Aorta (tissue), 5 donors: ENCODE measurements around the gene TNFRSF1B. TPM values are rescaled to one million over a fixed set of nuclear protein-coding genes. Genes with fewer than 3 reads are reported as not detected.
A peak's percentile ranks its signal among the peaks of the same experiment; 100 is the strongest.

Experiments used
- ATAC-seq: fragments of 200-7000 bp; cut with Tn5 transposase; one replicate; pipeline ENCODE4 v1.9.1; 2022; ENCODE audit warnings: moderate library complexity; ENCODE audit not compliant: low FRiP score
- DNase-seq, 2 donors: peaks; one replicate each; pipeline ENCODE4 v3.0.0-alpha.2; 2020
- H3K27ac ChIP-seq, 2 donors: one replicate each; pipeline ENCODE4 v1.5.1; 2013; ENCODE audit warnings: low read length in 2 of 2, mild to moderate bottlenecking in 2 of 2, moderate library complexity in 2 of 2, control low read depth in 1 of 2, inconsistent platforms in 1 of 2, low read depth in 1 of 2
- H3K27me3 ChIP-seq, 2 donors: one replicate each; pipeline ENCODE4 v1.6.1; 2013; ENCODE audit warnings: control low read depth in 1 of 2, low read length in 1 of 2, mild to moderate bottlenecking in 1 of 2, moderate library complexity in 1 of 2; ENCODE audit not compliant: insufficient read depth in 2 of 2, control insufficient read depth in 1 of 2
- H3K36me3 ChIP-seq, 2 donors: one replicate each; pipeline ENCODE4 v1.6.1; 2013; ENCODE audit warnings: control low read depth in 1 of 2, low read length in 1 of 2, mild to moderate bottlenecking in 1 of 2; ENCODE audit not compliant: insufficient read depth in 2 of 2, control insufficient read depth in 1 of 2
- H3K4me1 ChIP-seq, 2 donors: one replicate each; pipeline ENCODE4 v1.6.1; 2013; ENCODE audit warnings: low read length in 2 of 2, control low read depth in 1 of 2, mild to moderate bottlenecking in 1 of 2, moderate library complexity in 1 of 2; ENCODE audit not compliant: insufficient read depth in 2 of 2, control insufficient read depth in 1 of 2
- H3K4me3 ChIP-seq, 2 donors: one replicate each; pipeline ENCODE4 v1.5.1; 2013; ENCODE audit warnings: low read length in 2 of 2, control low read depth in 1 of 2, mild to moderate bottlenecking in 1 of 2
- H3K9me3 ChIP-seq: one replicate; pipeline ENCODE4 v1.6.1; 2013; ENCODE audit warnings: mild to moderate bottlenecking, low read length; ENCODE audit not compliant: control insufficient read depth
- WGBS, 2 donors: extraction: QIAGEN DNeasy Blood & Tissue Kit; methylation state at CpG; one replicate each; pipeline ENCODE4 v1.1.7; 2013; 5-methylcytosine and 5-hydroxymethylcytosine counted together
- intact Hi-C, 2 donors: fragments of 100-400 bp; cut with DNase I; formaldehyde crosslinking; loops; one replicate each; pipeline versions ENCODE4 v1.14.2 to v1.15.0; 2022
- long read RNA-seq, 2 donors: library from polyadenylated mRNA; unstranded; transcript quantifications; one replicate each; pipeline ENCODE4 v2.0.0, GENCODE V29; 2020 to 2021
- polyA plus RNA-seq, 2 donors: library from polyadenylated mRNA; stranded (reverse); fragments of 200-250 nt; gene quantifications; one replicate each; pipeline ENCODE4 v1.2.3, GENCODE V29; 2013
- total RNA-seq, 2 donors: library from RNA; stranded (reverse); fragmentation: NEBNext Ultra II Directional; extraction: Animal tissue kit (Norgen Biotek cat#: 25700); gene quantifications; one replicate each; pipeline ENCODE4 v1.2.1, GENCODE V29; 2021
- donor health status: healthy with polysubstance abuse.
- donor health status: Bipolar disorder and iron deficiency.
- donor health status: DM: no; HTN: no; CAD: no.
- donor health status: DM: no; HTN: no; CAD: no.
- donor health status: DM: yes; HTN: yes; CAD: no.

The TNFRSF1B gene
- total RNA-seq (10 to 100 TPM; 42.1 to 98.5 TPM), polyA plus RNA-seq (10 to 100 TPM in 1 of 2 donors, 1 to 10 TPM in 1; 5.0 to 12.8 TPM)
- long read RNA-seq, donor 1, transcript TNFRSF1B-201 (10 exons, 3,683 nt) = major isoform, 144 of 251 reads
- long read RNA-seq, donor 1, partial matches to known transcripts = 77 of 251 reads
- long read RNA-seq, donor 1, other reads (novel, unspliced or antisense) = 28 of 251 reads
- long read RNA-seq, donor 2, transcript TNFRSF1B-201 (10 exons, 3,683 nt) = major isoform, 30 of 65 reads
- long read RNA-seq, donor 2, partial matches to known transcripts = 4 of 65 reads
- long read RNA-seq, donor 2, other reads (novel, unspliced or antisense) = 31 of 65 reads

DNA sequence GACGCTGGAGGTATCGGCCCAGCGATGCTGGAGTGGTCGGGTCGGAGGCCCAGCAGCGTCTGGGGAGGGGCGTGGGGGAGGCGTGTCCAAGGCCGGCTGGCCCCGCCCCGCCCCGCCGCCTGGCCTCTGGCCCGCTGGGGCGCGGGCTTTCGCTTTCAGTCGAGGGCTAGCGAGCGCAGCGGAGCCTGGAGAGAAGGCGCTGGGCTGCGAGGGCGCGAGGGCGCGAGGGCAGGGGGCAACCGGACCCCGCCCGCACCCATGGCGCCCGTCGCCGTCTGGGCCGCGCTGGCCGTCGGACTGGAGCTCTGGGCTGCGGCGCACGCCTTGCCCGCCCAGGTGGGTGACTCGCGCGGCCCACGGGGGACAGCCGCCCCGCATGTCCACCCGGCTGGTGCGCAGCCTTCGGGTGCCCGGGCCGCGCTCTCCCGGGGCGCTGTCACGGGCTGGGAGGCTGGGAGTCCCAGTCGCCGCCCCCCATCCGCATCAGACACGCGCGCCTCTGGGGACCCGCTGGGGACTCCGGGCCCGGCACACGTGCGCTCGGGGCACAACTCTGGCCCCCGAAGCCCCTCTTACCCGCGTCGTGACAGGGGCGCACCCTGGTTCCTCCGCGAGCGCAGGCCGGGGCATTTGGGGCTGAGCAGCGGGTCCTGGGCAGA is at the start of gene TNFRSF1B:
Gene TNFRSF1B (plus strand): TSS at position 158 of the 659 bp plus-strand sequence. CDS start 101 bp downstream, at position 259.
- H3K4me1 ChIP-seq = no peaks in the 10 kb centered on the region
- peak within 1 kb of the TSS in 1 of 2 donors; percentile 39 for H3K4me3 ChIP-seq
- DNase-seq (peak; percentile 81 to 89), ATAC-seq (peak; percentile 81)
- no peak within 1 kb of the TSS for H3K27ac ChIP-seq
- H3K9me3 ChIP-seq = no peaks in the 10 kb centered on the region
- no peaks in the 10 kb centered on the region for H3K27me3 ChIP-seq
- no peaks in the 10 kb centered on the region for H3K36me3 ChIP-seq
- intact Hi-C loops = no loop called here
- 2% methylated on average over 59 to 79 of the region's 79 CpGs for WGBS, 2 donors

DNA sequence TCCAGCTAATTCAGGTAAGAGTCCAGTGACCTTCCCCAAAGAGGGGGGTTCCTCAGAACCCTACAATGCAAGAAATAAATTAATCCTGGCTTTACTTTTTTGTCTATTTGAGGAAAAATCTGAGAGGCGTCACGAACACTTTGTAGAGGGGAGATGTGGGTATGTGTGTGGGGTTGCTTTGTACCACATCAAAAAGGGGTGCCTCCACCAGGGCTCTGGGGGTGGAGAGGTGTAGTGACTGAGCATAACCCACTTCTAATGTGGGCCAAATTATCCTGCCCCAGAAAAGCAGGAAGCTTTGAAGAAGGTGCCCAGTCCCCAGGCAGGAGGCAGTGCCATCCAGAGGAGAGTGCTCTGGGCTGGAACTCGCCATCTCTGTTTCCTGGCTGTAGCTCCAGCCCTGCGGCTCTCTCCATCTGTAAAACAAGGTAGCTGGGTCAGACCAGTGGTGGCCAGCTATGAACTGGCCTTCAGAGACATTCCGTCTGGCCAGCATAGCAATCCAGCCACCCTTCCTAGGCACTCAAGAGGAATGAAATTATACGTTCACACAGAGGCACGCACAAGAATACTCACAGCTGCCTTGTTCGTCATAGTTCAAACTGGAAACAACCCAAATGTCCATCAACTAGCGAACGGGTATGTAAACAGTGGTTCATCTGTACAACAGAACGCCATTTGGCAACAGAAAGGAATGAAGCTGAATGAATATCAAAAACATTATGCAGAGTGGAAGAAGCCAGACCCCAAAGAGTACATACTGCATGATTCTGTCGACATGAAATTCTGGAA is 45.4 kb upstream of the TNFRSF1B start:
- no peak for ATAC-seq
- WGBS, 2 donors = 30 to 36% methylated on average over 12 of the region's 12 CpGs
- peak; percentile 14 to 21 for DNase-seq
- Histone ChIP-seq H3K36me3 (no peaks in the 10 kb centered on the region), H3K4me1 (no peaks in the 10 kb centered on the region), H3K27ac (no peak overlapping the region), H3K9me3 (no peaks in the 10 kb centered on the region), H3K4me3 (no peak overlapping the region), H3K27me3 (peaks cover 0 to 3% of the 10 kb centered on the region in 2 donors)
- intact Hi-C loops = loop anchor here in 1 of 2 donors (10.0 kb wide), 1 partner anchor 533 kb away; no protein-coding TSS in a partner anchor

DNA sequence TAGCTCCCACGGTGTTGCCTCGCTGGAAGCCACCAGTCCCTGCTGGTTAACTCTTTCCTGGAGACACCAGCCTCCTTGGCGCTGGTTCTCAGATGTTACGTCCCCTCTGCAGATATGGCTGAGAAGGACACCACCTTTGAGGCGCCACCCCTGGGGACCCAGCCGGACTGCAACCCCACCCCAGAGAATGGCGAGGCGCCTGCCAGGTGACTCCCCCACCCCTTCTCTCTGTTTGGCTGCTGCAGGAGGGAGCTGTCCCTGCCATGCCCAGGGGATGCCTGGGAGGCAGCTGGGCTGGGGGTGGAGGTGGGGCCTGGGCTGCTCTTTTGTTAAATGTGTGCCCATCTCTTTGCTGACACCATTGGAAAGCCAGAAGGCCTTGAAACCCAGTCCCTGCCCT is 43.6 kb upstream of the TNFRSF1B start:
- Histone ChIP-seq H3K4me3 (no peak overlapping the region), H3K27ac (no peak overlapping the region), H3K27me3 (peaks cover 0 to 3% of the 10 kb centered on the region in 2 donors), H3K36me3 (no peaks in the 10 kb centered on the region), H3K9me3 (no peaks in the 10 kb centered on the region), H3K4me1 (no peaks in the 10 kb centered on the region)
- WGBS, 2 donors = 53 to 59% methylated on average over 8 of the region's 8 CpGs
- DNase-seq = no peak
- intact Hi-C loops = loop anchor here in 1 of 2 donors (10.0 kb wide), 1 partner anchor 532 kb away; no protein-coding TSS in a partner anchor
- ATAC-seq = no peak

DNA sequence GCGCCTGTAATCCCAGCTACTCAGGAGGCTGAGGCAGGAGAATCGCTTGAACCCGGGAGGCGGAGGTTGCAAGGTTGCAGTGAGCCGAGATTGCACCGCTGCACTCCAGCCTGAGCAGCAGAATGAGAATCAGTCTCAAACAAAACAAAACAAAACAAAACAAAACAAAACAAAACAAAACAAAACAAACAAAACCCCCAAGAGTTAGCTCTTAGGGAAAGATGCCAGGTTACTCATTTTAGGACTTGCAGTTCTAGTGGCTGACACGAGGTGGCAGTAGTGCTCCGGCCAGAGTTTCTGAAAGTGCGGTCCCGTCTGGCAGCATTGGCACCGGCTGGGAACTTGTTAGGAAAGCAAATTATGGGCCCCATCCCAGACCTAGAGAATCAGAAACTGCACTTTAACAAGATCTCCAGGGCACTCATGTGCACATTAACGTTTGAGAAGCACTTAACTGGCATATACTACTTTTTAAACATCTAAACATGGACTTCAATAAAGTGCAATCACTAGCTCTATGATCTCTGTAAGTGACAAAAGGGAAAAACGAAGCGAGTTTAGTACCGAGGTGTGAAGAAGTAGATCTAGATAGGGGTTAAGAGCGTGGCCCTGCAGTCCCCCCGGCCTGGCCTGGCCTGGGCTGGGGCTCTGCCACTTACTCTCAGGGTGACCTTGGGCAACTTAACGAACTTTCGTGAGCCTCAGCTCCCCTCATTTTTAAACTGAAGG is 41.9 kb upstream of the TNFRSF1B start:
- H3K27ac ChIP-seq = no peak overlapping the region
- peaks cover 0 to 3% of the 10 kb centered on the region in 2 donors for H3K27me3 ChIP-seq
- ATAC-seq = peak; percentile 83
- intact Hi-C loops = loop anchor here (1.0 to 10.0 kb wide), 3 partner anchors 84 to 530 kb away; no protein-coding TSS in a partner anchor
- no peaks in the 10 kb centered on the region for H3K9me3 ChIP-seq
- no peaks in the 10 kb centered on the region for H3K4me1 ChIP-seq
- H3K36me3 ChIP-seq = no peaks in the 10 kb centered on the region
- H3K4me3 ChIP-seq = no peak overlapping the region
- DNase-seq = peak; percentile 84 to 90
- 48% methylated on average over 19 of the region's 19 CpGs for WGBS, 2 donors

DNA sequence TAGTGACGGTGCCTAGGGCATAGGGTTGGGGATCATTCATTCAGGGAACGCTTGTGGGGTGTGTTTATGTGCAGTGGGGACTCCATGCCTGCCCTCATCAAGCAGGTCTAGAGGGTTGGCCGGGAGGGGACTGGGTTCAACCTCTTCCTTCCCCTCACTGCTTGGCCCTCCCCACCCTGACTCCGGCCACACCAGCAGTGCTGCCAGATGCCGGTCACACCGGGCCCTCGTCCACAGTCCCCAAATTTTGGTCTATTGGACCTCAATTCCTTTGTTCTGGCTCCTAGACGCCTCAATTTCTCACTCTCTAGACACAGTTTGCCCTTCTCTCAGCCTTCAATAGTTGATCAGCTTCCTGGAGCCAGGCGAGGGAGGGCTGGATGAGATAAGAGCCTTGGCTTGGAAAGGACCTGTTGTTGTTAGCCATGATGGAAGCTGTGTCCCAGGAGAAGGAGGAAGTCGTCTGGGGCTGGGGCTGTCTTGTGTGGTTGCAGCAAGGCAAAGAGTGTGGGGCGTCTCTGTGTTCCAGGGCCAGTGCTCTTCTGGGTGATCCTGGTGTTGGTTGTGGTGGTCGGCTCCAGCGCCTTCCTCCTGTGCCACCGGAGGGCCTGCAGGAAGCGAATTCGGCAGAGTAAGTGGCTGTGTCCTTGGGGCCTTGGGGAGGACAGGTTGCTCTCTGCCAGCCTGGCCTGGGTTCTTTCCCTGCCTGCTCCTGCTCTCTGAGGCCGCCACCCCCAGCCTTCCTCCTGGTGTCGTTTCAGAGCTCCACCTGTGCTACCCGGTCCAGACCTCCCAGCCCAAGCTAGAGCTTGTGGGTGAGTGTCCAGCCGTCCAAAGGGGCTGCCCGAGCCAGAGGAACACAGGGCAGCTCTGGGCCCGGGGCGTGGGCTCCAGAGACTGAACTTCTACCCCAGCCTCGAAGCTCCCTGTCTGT is 41.1 kb upstream of the TNFRSF1B start:
- intact Hi-C loops = loop anchor here (1.0 to 10.0 kb wide), 3 partner anchors 83 to 529 kb away; no protein-coding TSS in a partner anchor
- DNase-seq (no peak), ATAC-seq (peak; percentile 19)
- 78 to 82% methylated on average over 23 to 24 of the region's 24 CpGs for WGBS, 2 donors
- H3K4me1 ChIP-seq = no peaks in the 10 kb centered on the region
- H3K9me3 ChIP-seq = no peaks in the 10 kb centered on the region
- H3K36me3 ChIP-seq = no peaks in the 10 kb centered on the region
- no peak overlapping the region for H3K27ac ChIP-seq
- no peak overlapping the region for H3K4me3 ChIP-seq
- H3K27me3 ChIP-seq = peaks cover 0 to 3% of the 10 kb centered on the region in 2 donors

DNA sequence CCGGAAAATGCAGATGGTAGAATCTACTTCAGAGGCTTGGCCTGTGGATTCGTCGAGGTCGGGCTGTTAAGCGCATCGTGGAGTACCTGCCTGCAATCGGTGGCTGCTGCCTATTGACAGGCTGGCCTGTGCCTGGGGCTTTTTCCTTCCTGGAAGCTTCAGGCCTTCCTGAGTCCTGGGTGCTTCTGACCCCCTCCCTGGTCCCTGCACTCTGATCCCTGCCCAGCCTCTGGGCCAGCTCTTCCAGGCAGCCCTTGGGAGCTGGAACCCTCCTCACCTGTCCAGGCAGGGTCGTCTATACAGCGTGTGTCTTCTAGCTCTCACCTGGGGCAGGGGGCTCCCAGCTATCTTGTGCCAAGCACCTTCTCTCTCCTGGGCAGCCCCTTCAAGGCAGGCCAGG is 40.0 kb upstream of the TNFRSF1B start:
- no peaks in the 10 kb centered on the region for H3K4me1 ChIP-seq
- no peak for DNase-seq
- intact Hi-C loops = loop anchor here in 1 of 2 donors (10.0 kb wide), 1 partner anchor 528 kb away; no protein-coding TSS in a partner anchor
- 93 to 95% methylated on average over 9 of the region's 9 CpGs for WGBS, 2 donors
- no peaks in the 10 kb centered on the region for H3K36me3 ChIP-seq
- H3K9me3 ChIP-seq = no peaks in the 10 kb centered on the region
- no peak for ATAC-seq
- no peaks in the 10 kb centered on the region for H3K27me3 ChIP-seq
- no peak overlapping the region for H3K27ac ChIP-seq
- H3K4me3 ChIP-seq = no peak overlapping the region

DNA sequence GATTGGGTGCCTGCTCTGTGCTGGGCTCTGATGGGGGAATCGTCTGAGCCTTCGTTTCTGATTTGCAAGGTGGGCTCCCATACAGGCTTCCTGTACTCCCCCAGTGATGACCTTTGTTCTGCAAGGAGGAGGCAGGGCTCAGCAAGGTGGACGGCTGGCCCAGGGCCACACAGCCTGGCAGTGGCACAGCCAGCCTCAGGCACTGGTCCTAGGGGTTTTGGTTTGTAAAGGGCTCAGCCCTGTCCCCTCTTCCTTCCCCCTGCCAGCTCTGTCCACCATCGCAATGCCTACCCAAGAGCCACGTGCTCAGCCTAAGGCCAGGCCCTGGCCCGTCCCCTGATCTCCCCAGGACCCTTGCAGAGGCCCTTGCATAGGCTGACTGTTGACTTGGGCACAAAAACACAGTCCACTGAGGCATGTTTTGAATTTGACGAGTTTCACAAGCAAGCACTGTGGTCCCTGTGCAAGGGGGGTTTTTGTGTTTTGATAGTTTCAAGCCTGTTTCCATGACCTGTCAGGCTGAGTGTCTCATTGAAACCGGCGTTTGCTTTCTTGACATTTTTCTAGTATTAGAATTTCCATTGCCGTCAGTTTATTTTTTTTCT is 39.5 kb upstream of the TNFRSF1B start:
- intact Hi-C loops = loop anchor here in 1 of 2 donors (10.0 kb wide), 1 partner anchor 527 kb away; no protein-coding TSS in a partner anchor
- Histone ChIP-seq H3K4me1 (no peaks in the 10 kb centered on the region), H3K27me3 (no peaks in the 10 kb centered on the region), H3K27ac (no peak overlapping the region), H3K36me3 (no peaks in the 10 kb centered on the region), H3K9me3 (no peaks in the 10 kb centered on the region), H3K4me3 (no peak overlapping the region)
- no peak for DNase-seq
- WGBS, 2 donors = 83 to 87% methylated on average over 10 of the region's 10 CpGs
- no peak for ATAC-seq
